ENCODE data around the gene ATG12.
"Not testable (repeated sequence)": the region's sequence is repeated elsewhere in the genome, so short reads cannot be mapped to it uniquely, and the experiment has no call there.

ATG12 gene

DNA sequence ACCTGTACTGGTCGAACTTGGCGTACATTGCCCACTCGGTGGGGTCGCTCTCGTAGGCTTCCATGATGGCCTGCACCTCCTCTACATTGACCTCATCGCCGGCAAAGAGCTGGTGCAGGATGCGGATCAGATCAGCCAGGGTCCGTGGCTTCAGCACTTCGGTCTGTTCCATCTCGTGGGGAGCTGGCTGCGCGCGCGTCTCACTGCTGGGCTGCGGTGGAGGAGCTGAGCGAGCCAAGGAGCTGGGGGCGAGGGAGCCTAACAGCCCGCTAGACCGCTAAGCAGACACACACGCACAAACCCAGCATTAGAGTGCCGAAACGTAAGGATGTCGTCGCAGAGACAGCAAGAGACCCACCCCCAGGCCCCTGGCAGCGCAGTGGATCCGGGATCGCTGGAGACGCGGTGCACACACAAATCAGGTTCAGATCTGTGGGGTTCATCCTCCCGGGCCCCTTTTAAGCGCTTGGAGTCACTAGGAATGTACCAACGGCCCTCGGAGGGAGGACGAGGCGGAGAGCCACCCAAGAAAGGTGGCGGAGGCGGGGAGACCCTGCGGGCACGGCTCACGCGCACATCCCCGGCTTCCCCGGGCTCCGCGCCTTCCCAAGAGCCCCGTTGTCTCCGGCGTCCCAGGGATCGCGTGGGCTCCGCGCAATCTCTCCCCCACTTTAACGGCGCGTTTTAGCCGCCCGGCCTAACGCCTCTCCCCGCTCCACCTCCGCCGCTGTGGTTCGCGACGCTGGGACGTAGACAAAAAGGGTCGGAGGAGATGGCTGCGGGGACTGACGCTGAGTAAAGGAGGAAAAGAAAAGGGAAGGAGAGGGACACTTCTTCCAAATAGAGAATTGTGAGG is 24.9 kb downstream of the ATG12 start, which contains the start of gene CDO1:
TSS of gene CDO1 (minus strand) at position 434 of the 856 bp plus-strand sequence. CDS start at position 172, 262 bp downstream.
- H3K9me3 ChIP-seq (ENCODE audit: control insufficient read depth in 1 of 2, low read length in 2 of 2), result peaks cover 0 to 4% of the 10 kb centered on the region in 2 donors
- H3K4me1 ChIP-seq (ENCODE audit: control insufficient read depth in 1 of 2, insufficient read depth in 2 of 2, low read length in 2 of 2), result peaks cover 0 to 13% of the 10 kb centered on the region in 2 donors
- H3K36me3 ChIP-seq (ENCODE audit: control insufficient read depth in 1 of 2, insufficient read depth in 2 of 2, low read length in 2 of 2), result no peaks in the 10 kb centered on the region
- no peak within 1 kb of the TSS for H3K27ac ChIP-seq (ENCODE audit: low read length)
- H3K4me3 ChIP-seq (ENCODE audit: low read depth in 1 of 2, low read length in 2 of 2), result peak within 1 kb of the TSS; percentile 74 to 91
- peaks cover 31% of the 10 kb centered on the region for H3K27me3 ChIP-seq (ENCODE audit: low read depth, low read length)

GRCh38 chr5:115815693-115816225 is 25.6 kb downstream of the ATG12 start:
- Histone ChIP-seq H3K27me3 (ENCODE audit: low read depth, low read length) (peaks cover 31% of the 10 kb centered on the region), H3K27ac (ENCODE audit: low read length) (no peak overlapping the region), H3K9me3 (ENCODE audit: control insufficient read depth in 1 of 2, low read length in 2 of 2) (peaks cover 0 to 4% of the 10 kb centered on the region in 2 donors), H3K4me3 (ENCODE audit: low read depth in 1 of 2, low read length in 2 of 2) (peak overlapping the region; percentile 74 to 91), H3K4me1 (ENCODE audit: control insufficient read depth in 1 of 2, insufficient read depth in 2 of 2, low read length in 2 of 2) (peaks cover 0 to 13% of the 10 kb centered on the region in 2 donors), H3K36me3 (ENCODE audit: control insufficient read depth in 1 of 2, insufficient read depth in 2 of 2, low read length in 2 of 2) (no peaks in the 10 kb centered on the region)

DNA sequence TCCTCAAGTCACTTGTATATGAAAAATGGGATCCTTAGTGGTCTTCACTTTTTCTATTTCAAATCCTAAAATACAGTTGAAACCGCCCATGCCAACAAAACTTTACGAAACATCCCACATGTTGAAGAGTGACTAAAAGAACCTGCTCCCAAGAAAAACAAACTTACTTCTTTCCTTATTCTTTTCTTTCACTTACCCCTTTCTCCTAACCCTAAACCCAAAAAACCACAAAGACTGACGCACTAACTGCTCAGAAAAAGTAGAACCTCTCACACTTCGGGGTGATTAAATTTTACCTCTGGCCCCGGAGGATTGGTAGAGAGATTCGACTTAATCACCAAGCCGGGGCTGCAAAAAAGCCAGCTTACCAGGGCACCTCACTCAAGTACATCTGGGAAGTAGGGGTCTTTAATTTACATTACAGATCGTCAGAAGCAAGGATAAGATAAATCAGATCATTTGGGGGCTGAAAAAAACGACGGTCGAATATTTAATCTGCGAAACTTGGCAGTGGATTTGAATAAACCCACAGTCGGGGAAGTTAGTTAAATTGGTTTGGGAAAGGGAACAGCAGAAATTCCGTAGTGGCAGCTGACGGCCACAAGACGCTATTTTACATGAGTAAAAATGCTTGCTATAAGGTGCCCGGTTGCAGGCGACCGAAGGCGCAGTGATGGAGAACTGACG is 26.2 kb downstream of the ATG12 start:
- H3K4me1 ChIP-seq (ENCODE audit: control insufficient read depth in 1 of 2, insufficient read depth in 2 of 2, low read length in 2 of 2), result peaks cover 0 to 13% of the 10 kb centered on the region in 2 donors
- no peaks in the 10 kb centered on the region for H3K36me3 ChIP-seq (ENCODE audit: control insufficient read depth in 1 of 2, insufficient read depth in 2 of 2, low read length in 2 of 2)
- H3K27me3 ChIP-seq (ENCODE audit: low read depth, low read length), result peaks cover 31% of the 10 kb centered on the region
- H3K4me3 ChIP-seq (ENCODE audit: low read depth in 1 of 2, low read length in 2 of 2), result peak overlapping the region; percentile 74 to 91
- peaks cover 0 to 4% of the 10 kb centered on the region in 2 donors for H3K9me3 ChIP-seq (ENCODE audit: control insufficient read depth in 1 of 2, low read length in 2 of 2)
- H3K27ac ChIP-seq (ENCODE audit: low read length), result no peak overlapping the region

DNA sequence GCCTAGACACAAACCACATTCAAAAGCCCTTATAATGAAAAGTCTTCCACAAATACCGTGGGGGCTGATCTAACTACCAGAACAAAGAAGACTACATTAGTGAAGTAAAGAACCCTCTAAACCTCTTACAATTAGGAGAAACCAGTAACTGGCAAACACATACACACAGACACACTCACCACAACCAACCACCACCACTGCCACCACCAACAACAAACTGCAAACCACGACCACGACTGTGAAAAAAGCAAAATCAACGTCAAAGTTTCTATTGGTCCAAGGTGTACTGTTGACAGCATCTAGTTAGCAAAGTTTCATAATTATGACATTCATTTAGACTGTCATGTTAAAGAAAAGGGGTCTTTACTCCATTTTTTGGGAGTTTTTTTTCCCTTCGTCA is 27.6 kb downstream of the ATG12 start:
- H3K27ac ChIP-seq (ENCODE audit: low read length), result no peak overlapping the region
- H3K4me1 ChIP-seq (ENCODE audit: control insufficient read depth in 1 of 2, insufficient read depth in 2 of 2, low read length in 2 of 2), result peaks cover 0 to 13% of the 10 kb centered on the region in 2 donors
- H3K27me3 ChIP-seq (ENCODE audit: low read depth, low read length), result peaks cover 31% of the 10 kb centered on the region
- H3K4me3 ChIP-seq (ENCODE audit: low read depth in 1 of 2, low read length in 2 of 2), result no peak overlapping the region
- peaks cover 0 to 4% of the 10 kb centered on the region in 2 donors for H3K9me3 ChIP-seq (ENCODE audit: control insufficient read depth in 1 of 2, low read length in 2 of 2)
- no peaks in the 10 kb centered on the region for H3K36me3 ChIP-seq (ENCODE audit: control insufficient read depth in 1 of 2, insufficient read depth in 2 of 2, low read length in 2 of 2)

GRCh38 chr5:115812372-115812771 is 29.0 kb downstream of the ATG12 start:
- Histone ChIP-seq H3K27me3 (ENCODE audit: low read depth, low read length) (peaks cover 31% of the 10 kb centered on the region), H3K4me1 (ENCODE audit: control insufficient read depth in 1 of 2, insufficient read depth in 2 of 2, low read length in 2 of 2) (peaks cover 0 to 13% of the 10 kb centered on the region in 2 donors), H3K27ac (ENCODE audit: low read length) (no peak overlapping the region), H3K36me3 (ENCODE audit: control insufficient read depth in 1 of 2, insufficient read depth in 2 of 2, low read length in 2 of 2) (no peaks in the 10 kb centered on the region), H3K9me3 (ENCODE audit: control insufficient read depth in 1 of 2, low read length in 2 of 2) (peaks cover 0 to 4% of the 10 kb centered on the region in 2 donors), H3K4me3 (ENCODE audit: low read depth in 1 of 2, low read length in 2 of 2) (no peak overlapping the region)

GRCh38 chr5:115811406-115811805 is 30.0 kb downstream of the ATG12 start:
- no peaks in the 10 kb centered on the region for H3K36me3 ChIP-seq (ENCODE audit: control insufficient read depth in 1 of 2, insufficient read depth in 2 of 2, low read length in 2 of 2)
- H3K4me1 ChIP-seq (ENCODE audit: control insufficient read depth in 1 of 2, insufficient read depth in 2 of 2, low read length in 2 of 2), result peaks cover 0 to 13% of the 10 kb centered on the region in 2 donors
- H3K9me3 ChIP-seq (ENCODE audit: control insufficient read depth in 1 of 2, low read length in 2 of 2), result peaks cover 0 to 4% of the 10 kb centered on the region in 2 donors
- peaks cover 30% of the 10 kb centered on the region for H3K27me3 ChIP-seq (ENCODE audit: low read depth, low read length)
- H3K27ac ChIP-seq (ENCODE audit: low read length), result no peak overlapping the region
- no peak overlapping the region for H3K4me3 ChIP-seq (ENCODE audit: low read depth in 1 of 2, low read length in 2 of 2)

DNA sequence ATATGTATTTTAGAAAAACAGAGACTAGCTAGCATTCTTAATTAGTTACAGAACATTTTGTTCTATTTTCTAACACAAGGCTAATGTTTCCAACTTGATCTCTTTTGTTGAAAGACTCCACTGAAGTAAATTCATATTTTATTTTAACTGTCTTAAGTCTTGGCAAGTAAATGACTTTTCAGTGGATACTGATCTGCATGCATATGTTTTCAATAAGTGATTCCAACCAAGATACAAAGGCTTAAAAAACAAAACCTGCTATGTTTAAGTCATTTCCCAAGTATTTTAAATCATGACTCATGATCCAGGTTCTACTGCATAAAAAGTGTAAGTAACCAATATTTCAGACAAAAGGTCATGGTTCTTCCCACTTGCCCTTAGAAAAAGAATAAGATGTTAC is 30.6 kb downstream of the ATG12 start:
- no peak overlapping the region for H3K4me3 ChIP-seq (ENCODE audit: low read depth in 1 of 2, low read length in 2 of 2)
- no peak overlapping the region for H3K27ac ChIP-seq (ENCODE audit: low read length)
- H3K4me1 ChIP-seq (ENCODE audit: control insufficient read depth in 1 of 2, insufficient read depth in 2 of 2, low read length in 2 of 2), result peaks cover 0 to 6% of the 10 kb centered on the region in 2 donors
- no peaks in the 10 kb centered on the region for H3K36me3 ChIP-seq (ENCODE audit: control insufficient read depth in 1 of 2, insufficient read depth in 2 of 2, low read length in 2 of 2)
- peaks cover 23% of the 10 kb centered on the region for H3K27me3 ChIP-seq (ENCODE audit: low read depth, low read length)
- peaks cover 0 to 4% of the 10 kb centered on the region in 2 donors for H3K9me3 ChIP-seq (ENCODE audit: control insufficient read depth in 1 of 2, low read length in 2 of 2)

- Histone ChIP-seq H3K36me3 (ENCODE audit: control insufficient read depth in 1 of 2, insufficient read depth in 2 of 2, low read length in 2 of 2) (no peaks in the 10 kb centered on the region), H3K4me3 (ENCODE audit: low read depth in 1 of 2, low read length in 2 of 2) (no peak overlapping the region), H3K27me3 (ENCODE audit: low read depth, low read length) (peaks cover 15% of the 10 kb centered on the region), H3K4me1 (ENCODE audit: control insufficient read depth in 1 of 2, insufficient read depth in 2 of 2, low read length in 2 of 2) (no peaks in the 10 kb centered on the region), H3K9me3 (ENCODE audit: control insufficient read depth in 1 of 2, low read length in 2 of 2) (peaks cover 0 to 4% of the 10 kb centered on the region in 2 donors), H3K27ac (ENCODE audit: low read length) (no peak overlapping the region)
Measured at GRCh38 chr5:115809946-115810345, 31.4 kb downstream of the ATG12 start.

GRCh38 chr5:115808066-115808465 is 33.3 kb downstream of the ATG12 start:
- not testable (repeated sequence) for H3K9me3 ChIP-seq (ENCODE audit: control insufficient read depth in 1 of 2, low read length in 2 of 2); H3K4me3 ChIP-seq (ENCODE audit: low read depth in 1 of 2, low read length in 2 of 2); H3K27ac ChIP-seq (ENCODE audit: low read length); H3K4me1 ChIP-seq (ENCODE audit: control insufficient read depth in 1 of 2, insufficient read depth in 2 of 2, low read length in 2 of 2); H3K36me3 ChIP-seq (ENCODE audit: control insufficient read depth in 1 of 2, insufficient read depth in 2 of 2, low read length in 2 of 2); H3K27me3 ChIP-seq (ENCODE audit: low read depth, low read length)

GRCh38 chr5:115807654-115808052 is 33.7 kb downstream of the ATG12 start:
- no peaks in the 10 kb centered on the region for H3K4me1 ChIP-seq (ENCODE audit: control insufficient read depth in 1 of 2, insufficient read depth in 2 of 2, low read length in 2 of 2)
- no peak overlapping the region for H3K4me3 ChIP-seq (ENCODE audit: low read depth in 1 of 2, low read length in 2 of 2)
- H3K27ac ChIP-seq (ENCODE audit: low read length), result no peak overlapping the region
- H3K9me3 ChIP-seq (ENCODE audit: control insufficient read depth in 1 of 2, low read length in 2 of 2), result no peaks in the 10 kb centered on the region
- no peaks in the 10 kb centered on the region for H3K27me3 ChIP-seq (ENCODE audit: low read depth, low read length)
- H3K36me3 ChIP-seq (ENCODE audit: control insufficient read depth in 1 of 2, insufficient read depth in 2 of 2, low read length in 2 of 2), result no peaks in the 10 kb centered on the region

DNA sequence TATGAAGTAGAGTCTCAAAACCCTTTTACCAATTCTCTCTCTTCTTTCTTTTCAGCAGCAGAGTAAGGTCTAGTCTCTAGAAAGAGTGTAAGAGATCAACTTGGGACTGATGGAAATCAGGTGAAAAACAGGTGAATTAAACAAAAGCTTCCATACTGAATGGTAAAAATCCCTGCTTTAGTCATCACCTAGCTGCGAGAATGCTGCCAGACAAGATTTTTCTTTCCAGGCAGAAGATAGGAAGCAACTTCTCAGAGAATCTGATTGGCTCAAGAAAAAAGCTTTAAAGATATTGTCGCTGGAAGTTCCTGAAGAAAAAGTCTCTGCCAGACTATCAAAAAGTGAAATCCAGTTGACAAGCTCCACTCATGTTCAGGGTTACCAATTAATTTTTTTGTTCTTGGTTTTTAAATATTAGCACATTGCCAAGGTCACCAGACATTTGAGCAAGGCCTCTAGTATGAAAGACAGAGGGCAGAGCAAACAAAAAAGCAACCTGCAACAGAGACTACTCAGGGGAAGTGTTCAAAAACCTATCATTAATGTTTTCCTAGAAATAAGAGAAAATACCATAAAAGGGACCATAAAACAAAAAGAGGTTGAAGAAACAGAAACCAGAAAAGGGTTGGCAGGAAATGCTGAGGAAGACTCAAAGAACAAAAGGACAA is 34.2 kb downstream of the ATG12 start:
- H3K27ac ChIP-seq (ENCODE audit: low read length), result no peak overlapping the region
- H3K36me3 ChIP-seq (ENCODE audit: control insufficient read depth in 1 of 2, insufficient read depth in 2 of 2, low read length in 2 of 2), result no peaks in the 10 kb centered on the region
- H3K4me3 ChIP-seq (ENCODE audit: low read depth in 1 of 2, low read length in 2 of 2), result no peak overlapping the region
- no peaks in the 10 kb centered on the region for H3K27me3 ChIP-seq (ENCODE audit: low read depth, low read length)
- H3K9me3 ChIP-seq (ENCODE audit: control insufficient read depth in 1 of 2, low read length in 2 of 2), result no peaks in the 10 kb centered on the region
- H3K4me1 ChIP-seq (ENCODE audit: control insufficient read depth in 1 of 2, insufficient read depth in 2 of 2, low read length in 2 of 2), result no peaks in the 10 kb centered on the region

Measured in muscle layer of duodenum (tissue), 2 donors.